ENCODE results near the gene TAS2R16. TPM values are rescaled to one million over a fixed set of nuclear protein-coding genes. Genes with fewer than 3 reads are reported as not detected.

The TAS2R16 gene
- total and polyA plus RNA-seq, 2 experiments from 2014 or later, result not detected

Other genes starting within 250 kb of the TAS2R16 start
- 31.7 and 36.9 TPM in 2 replicates for gene CADPS2, start 109.2 kb downstream of the TAS2R16 start, total RNA-seq (2014; rRNA removed; shearing (Covaris generic))
- 15.1 and 16.3 TPM in 2 replicates for gene CADPS2, start 109.2 kb downstream of the TAS2R16 start, polyA plus RNA-seq (2016; fragmentation: Nextera tagmentation; extraction: Ambion mirVana)
- gene SLC13A1, start 204.3 kb upstream of the TAS2R16 start, total RNA-seq (2014; rRNA removed; shearing (Covaris generic)), result not detected in 2 replicates
- gene SLC13A1, start 204.3 kb upstream of the TAS2R16 start, polyA plus RNA-seq (2016; fragmentation: Nextera tagmentation; extraction: Ambion mirVana), result not detected in 2 replicates